Measurements from ENCODE around the gene NID1. TPM values are rescaled to one million over a fixed set of nuclear protein-coding genes. Genes with fewer than 3 reads are reported as not detected.
A peak's percentile ranks its signal among the peaks of the same experiment; 100 is the strongest.

The NID1 gene
- total RNA-seq, 1 donor from 2014 or later: 73.0 TPM

GRCh38 chr1:235940285-235940684 is 124.6 kb downstream of the NID1 start:
- H3K4me3 Mint-ChIP-seq (ENCODE audit: unreplicated experiment): no peak overlapping the region
- H3K27ac ChIP-seq (ENCODE audit: low read depth, low read length): no peak overlapping the region
- peaks cover 1% of the 10 kb centered on the region for H3K36me3 Mint-ChIP-seq (ENCODE audit: low read depth, unreplicated experiment)
- H2AFZ ChIP-seq (ENCODE audit: low read depth, low read length): no peak overlapping the region
- H3K9me3 ChIP-seq (ENCODE audit: insufficient read depth, low read depth, low read length): no peaks in the 10 kb centered on the region
- H3K4me3 ChIP-seq (ENCODE audit: insufficient read depth, low read depth, low read length): no peak overlapping the region
- DNase-seq (ENCODE audit: low read depth) (no peak), FAIRE-seq (no peak)
- H3K4me1 ChIP-seq (ENCODE audit: insufficient read depth, low read length): peaks cover 14% of the 10 kb centered on the region
- peaks cover 20% of the 10 kb centered on the region for H3K4me1 Mint-ChIP-seq (ENCODE audit: low read depth, unreplicated experiment)
- no peak overlapping the region for H3K27ac Mint-ChIP-seq (ENCODE audit: unreplicated experiment)
- H3K79me2 ChIP-seq (ENCODE audit: insufficient read depth, low read length): no peaks in the 10 kb centered on the region
- H3K9ac ChIP-seq (ENCODE audit: low read length): no peak overlapping the region
- no peaks in the 10 kb centered on the region for H3K27me3 Mint-ChIP-seq (ENCODE audit: low read depth, unreplicated experiment)
- H3K9me3 Mint-ChIP-seq (ENCODE audit: unreplicated experiment): no peaks in the 10 kb centered on the region
- H4K20me1 ChIP-seq (ENCODE audit: insufficient read depth, low read length): no peaks in the 10 kb centered on the region
- no peaks in the 10 kb centered on the region for H3K36me3 ChIP-seq (ENCODE audit: insufficient read depth, low read length)
- TF ChIP-seq EZH2 (IDR thresholded peaks at IDR 0.05; ENCODE audit: insufficient read depth, low read length): no peak
- no peak overlapping the region for H3K4me2 ChIP-seq (ENCODE audit: low read length)
- H3K27me3 ChIP-seq (ENCODE audit: insufficient read depth, low read length): no peaks in the 10 kb centered on the region

GRCh38 chr1:235939480-235939775 is 125.5 kb downstream of the NID1 start:
- H3K4me1 Mint-ChIP-seq (ENCODE audit: low read depth, unreplicated experiment): peaks cover 17% of the 10 kb centered on the region
- Histone ChIP-seq H2AFZ (ENCODE audit: low read depth, low read length) (no peak overlapping the region), H3K79me2 (ENCODE audit: insufficient read depth, low read length) (no peaks in the 10 kb centered on the region), H3K27me3 (ENCODE audit: insufficient read depth, low read length) (no peaks in the 10 kb centered on the region), H3K4me2 (ENCODE audit: low read length) (no peak overlapping the region), H3K9ac (ENCODE audit: low read length) (no peak overlapping the region), H4K20me1 (ENCODE audit: insufficient read depth, low read length) (no peaks in the 10 kb centered on the region), H3K4me1 (ENCODE audit: insufficient read depth, low read length) (peaks cover 14% of the 10 kb centered on the region), H3K27ac (ENCODE audit: low read depth, low read length) (no peak overlapping the region), H3K9me3 (ENCODE audit: insufficient read depth, low read depth, low read length) (no peaks in the 10 kb centered on the region), H3K4me3 (ENCODE audit: insufficient read depth, low read depth, low read length) (no peak overlapping the region), H3K36me3 (ENCODE audit: insufficient read depth, low read length) (no peaks in the 10 kb centered on the region)
- peaks cover 1% of the 10 kb centered on the region for H3K36me3 Mint-ChIP-seq (ENCODE audit: low read depth, unreplicated experiment)
- FAIRE-seq (no peak), DNase-seq (ENCODE audit: low read depth) (no peak)
- H3K4me3 Mint-ChIP-seq (ENCODE audit: unreplicated experiment): no peak overlapping the region
- no peak for TF ChIP-seq CTCF (IDR thresholded peaks at IDR 0.05; ENCODE audit: insufficient read depth, low read depth, low read length)
- TF ChIP-seq EZH2 (IDR thresholded peaks at IDR 0.05; ENCODE audit: insufficient read depth, low read length): no peak
- H3K27ac Mint-ChIP-seq (ENCODE audit: unreplicated experiment): no peak overlapping the region
- H3K9me3 Mint-ChIP-seq (ENCODE audit: unreplicated experiment): no peaks in the 10 kb centered on the region
- H3K27me3 Mint-ChIP-seq (ENCODE audit: low read depth, unreplicated experiment): no peaks in the 10 kb centered on the region

GRCh38 chr1:235938709-235939479 is 126.0 kb downstream of the NID1 start:
- no peak overlapping the region for H2AFZ ChIP-seq (ENCODE audit: low read depth, low read length)
- Mint-ChIP-seq H3K27ac (ENCODE audit: unreplicated experiment) (peak overlapping the region; percentile 19), H3K27me3 (ENCODE audit: low read depth, unreplicated experiment) (no peaks in the 10 kb centered on the region), H3K4me1 (ENCODE audit: low read depth, unreplicated experiment) (peaks cover 14% of the 10 kb centered on the region), H3K9me3 (ENCODE audit: unreplicated experiment) (no peaks in the 10 kb centered on the region), H3K4me3 (ENCODE audit: unreplicated experiment) (no peak overlapping the region), H3K36me3 (ENCODE audit: low read depth, unreplicated experiment) (peaks cover 1% of the 10 kb centered on the region)
- no peaks in the 10 kb centered on the region for H3K9me3 ChIP-seq (ENCODE audit: insufficient read depth, low read depth, low read length)
- H3K27ac ChIP-seq (ENCODE audit: low read depth, low read length): no peak overlapping the region
- no peaks in the 10 kb centered on the region for H3K27me3 ChIP-seq (ENCODE audit: insufficient read depth, low read length)
- no peak overlapping the region for H3K9ac ChIP-seq (ENCODE audit: low read length)
- no peak for DNase-seq (ENCODE audit: low read depth)
- H4K20me1 ChIP-seq (ENCODE audit: insufficient read depth, low read length): no peaks in the 10 kb centered on the region
- no peaks in the 10 kb centered on the region for H3K36me3 ChIP-seq (ENCODE audit: insufficient read depth, low read length)
- H3K4me2 ChIP-seq (ENCODE audit: low read length): no peak overlapping the region
- no peak for FAIRE-seq
- no peaks in the 10 kb centered on the region for H3K79me2 ChIP-seq (ENCODE audit: insufficient read depth, low read length)
- H3K4me1 ChIP-seq (ENCODE audit: insufficient read depth, low read length): peaks cover 12% of the 10 kb centered on the region
- no peak overlapping the region for H3K4me3 ChIP-seq (ENCODE audit: insufficient read depth, low read depth, low read length)
- TF ChIP-seq EZH2 (IDR thresholded peaks at IDR 0.05; ENCODE audit: insufficient read depth, low read length): no peak

All from astrocyte (in vitro differentiated cells and primary cell).